Upper lobe of right lung (tissue), 1 donor: Measurements from ENCODE around the gene SDK2. TPM values are rescaled to one million over a fixed set of nuclear protein-coding genes. Genes with fewer than 3 reads are reported as not detected.

Experiments used
- ATAC-seq: fragments of 200-7000 bp; cut with Tn5 transposase; one replicate; pipeline ENCODE4 v1.9.1; 2020; ENCODE audit warnings: mild to moderate bottlenecking, moderate library complexity
- DNase-seq: peaks from one replicate; pipeline ENCODE4 v3.0.0-alpha.2; 2020
- H3K27ac ChIP-seq: fragments of 200-600 bp; one replicate; pipeline ENCODE4 v1.8.0; 2022
- H3K27me3 ChIP-seq: fragments of 200-600 bp; one replicate; pipeline ENCODE4 v1.8.0; 2022; ENCODE audit warnings: mild to moderate bottlenecking
- H3K36me3 ChIP-seq: fragments of 200-600 bp; one replicate; pipeline ENCODE4 v1.8.0; 2022
- H3K4me1 ChIP-seq: fragments of 200-600 bp; one replicate; pipeline ENCODE4 v1.8.0; 2022
- H3K4me3 ChIP-seq: fragments of 200-600 bp; one replicate; pipeline ENCODE4 v1.8.0; 2022; ENCODE audit warnings: mild to moderate bottlenecking
- H3K9me3 ChIP-seq: fragments of 200-600 bp; one replicate; pipeline ENCODE4 v1.8.0; 2022
- CTCF ChIP-seq: fragments of 200-600 bp; IDR thresholded peaks from one replicate; pipeline ENCODE4 v1.8.0; 2022; ENCODE audit warnings: antibody characterized with exemption
- intact Hi-C: fragments of 100-400 bp; cut with DNase I; formaldehyde crosslinking; loops from one replicate; pipeline ENCODE4 v1.11.0; 2022
- total RNA-seq: library from RNA; stranded (reverse); fragmentation: NEBNext Ultra II Directional; extraction: Animal tissue kit (Norgen Biotek cat#: 25700); gene quantifications from one replicate; pipeline ENCODE4 v1.2.1, GENCODE V29; 2021
- donor health status: DM: no; HTN: yes; CAD: no; lungs with severe emphysema.

Gene SDK2
- total RNA-seq, 1 donor from 2014 or later: 2.3 TPM

GRCh38 chr17:73384926-73385325 lies 259.3 kb downstream of the SDK2 start:
- no peaks in the 10 kb centered on the region for H3K4me1 ChIP-seq
- DNase-seq (no peak), ATAC-seq (no peak)
- no peak overlapping the region for H3K27ac ChIP-seq
- no peak for TF ChIP-seq CTCF
- intact Hi-C loops: no loop called here
- no peak overlapping the region for H3K4me3 ChIP-seq
- no peaks in the 10 kb centered on the region for H3K9me3 ChIP-seq
- H3K36me3 ChIP-seq: no peaks in the 10 kb centered on the region
- H3K27me3 ChIP-seq: no peaks in the 10 kb centered on the region

GRCh38 chr17:73380439-73381106 lies 263.7 kb downstream of the SDK2 start:
- DNase-seq (no peak), ATAC-seq (peak; percentile 6)
- Histone ChIP-seq H3K4me3 (no peak overlapping the region), H3K27ac (no peak overlapping the region), H3K27me3 (no peaks in the 10 kb centered on the region), H3K4me1 (no peaks in the 10 kb centered on the region), H3K36me3 (no peaks in the 10 kb centered on the region), H3K9me3 (no peaks in the 10 kb centered on the region)
- TF ChIP-seq CTCF: no peak
- intact Hi-C loops: no loop called here

GRCh38 chr17:73379826-73380225 lies 264.4 kb downstream of the SDK2 start:
- TF ChIP-seq CTCF: no peak
- H3K9me3 ChIP-seq: no peaks in the 10 kb centered on the region
- H3K36me3 ChIP-seq: no peaks in the 10 kb centered on the region
- H3K4me3 ChIP-seq: no peak overlapping the region
- no peaks in the 10 kb centered on the region for H3K27me3 ChIP-seq
- H3K4me1 ChIP-seq: no peaks in the 10 kb centered on the region
- ATAC-seq: no peak
- no peak overlapping the region for H3K27ac ChIP-seq
- intact Hi-C loops: no loop called here
- no peak for DNase-seq

GRCh38 chr17:73378974-73379470 lies 265.2 kb downstream of the SDK2 start:
- Histone ChIP-seq H3K27me3 (no peaks in the 10 kb centered on the region), H3K4me1 (no peaks in the 10 kb centered on the region), H3K27ac (no peak overlapping the region), H3K4me3 (no peak overlapping the region), H3K9me3 (no peaks in the 10 kb centered on the region), H3K36me3 (no peaks in the 10 kb centered on the region)
- DNase-seq (no peak), ATAC-seq (no peak)
- intact Hi-C loops: no loop called here
- TF ChIP-seq CTCF: no peak

GRCh38 chr17:73376636-73377035 lies 267.6 kb downstream of the SDK2 start:
- ATAC-seq (no peak), DNase-seq (no peak)
- Histone ChIP-seq H3K36me3 (no peaks in the 10 kb centered on the region), H3K27me3 (no peaks in the 10 kb centered on the region), H3K4me1 (no peaks in the 10 kb centered on the region), H3K4me3 (no peak overlapping the region), H3K27ac (no peak overlapping the region), H3K9me3 (no peaks in the 10 kb centered on the region)
- TF ChIP-seq CTCF: no peak
- intact Hi-C loops: no loop called here

GRCh38 chr17:73376152-73376551 lies 268.1 kb downstream of the SDK2 start:
- DNase-seq (no peak), ATAC-seq (no peak)
- intact Hi-C loops: no loop called here
- Histone ChIP-seq H3K27me3 (no peaks in the 10 kb centered on the region), H3K9me3 (no peaks in the 10 kb centered on the region), H3K36me3 (no peaks in the 10 kb centered on the region), H3K27ac (no peak overlapping the region), H3K4me3 (no peak overlapping the region), H3K4me1 (no peaks in the 10 kb centered on the region)
- TF ChIP-seq CTCF: no peak
